Upper lobe of left lung (tissue), 4 donors: ENCODE results near the gene AKR7A3.

ENCODE experiments used
- POLR2A ChIP-seq, 4 donors: fragments of 450-650 bp; IDR thresholded peaks; one replicate each; pipeline ENCODE4 v1.5.1; 2016 to 2017; ENCODE audit warnings: antibody characterized with exemption in 4 of 4, mild to moderate bottlenecking in 2 of 4
- POLR2AphosphoS5 ChIP-seq, 2 donors: sonication (generic); formaldehyde crosslinking; IDR thresholded peaks; one replicate each; pipeline ENCODE4 v1.5.1; 2017; ENCODE audit warnings: antibody characterized with exemption in 2 of 2
- TF ChIP-seq, protein P1 (sequence below), 6 experiments: fragments of 450-650 bp in 4 of 6; fragments of 200-600 bp in 2 of 6; sonication (generic) in 2 of 6; IDR thresholded peaks; one replicate each; pipeline ENCODE4 v1.5.1; 2016 to 2019; ENCODE audit warnings: antibody characterized with exemption in 6 of 6

- TF ChIP-seq, protein P1, sequence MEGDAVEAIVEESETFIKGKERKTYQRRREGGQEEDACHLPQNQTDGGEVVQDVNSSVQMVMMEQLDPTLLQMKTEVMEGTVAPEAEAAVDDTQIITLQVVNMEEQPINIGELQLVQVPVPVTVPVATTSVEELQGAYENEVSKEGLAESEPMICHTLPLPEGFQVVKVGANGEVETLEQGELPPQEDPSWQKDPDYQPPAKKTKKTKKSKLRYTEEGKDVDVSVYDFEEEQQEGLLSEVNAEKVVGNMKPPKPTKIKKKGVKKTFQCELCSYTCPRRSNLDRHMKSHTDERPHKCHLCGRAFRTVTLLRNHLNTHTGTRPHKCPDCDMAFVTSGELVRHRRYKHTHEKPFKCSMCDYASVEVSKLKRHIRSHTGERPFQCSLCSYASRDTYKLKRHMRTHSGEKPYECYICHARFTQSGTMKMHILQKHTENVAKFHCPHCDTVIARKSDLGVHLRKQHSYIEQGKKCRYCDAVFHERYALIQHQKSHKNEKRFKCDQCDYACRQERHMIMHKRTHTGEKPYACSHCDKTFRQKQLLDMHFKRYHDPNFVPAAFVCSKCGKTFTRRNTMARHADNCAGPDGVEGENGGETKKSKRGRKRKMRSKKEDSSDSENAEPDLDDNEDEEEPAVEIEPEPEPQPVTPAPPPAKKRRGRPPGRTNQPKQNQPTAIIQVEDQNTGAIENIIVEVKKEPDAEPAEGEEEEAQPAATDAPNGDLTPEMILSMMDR (IDR thresholded peaks at IDR 0.05): no peak
- TF ChIP-seq POLR2A (IDR thresholded peaks at IDR 0.05) (no peak), POLR2AphosphoS5 (IDR thresholded peaks at IDR 0.05) (no peak)
These were observed 41.0 kb upstream of the AKR7A3 start for GRCh38 chr1:19329611-19330010.
